ENCODE measurements around the gene PTPRF.

Gene PTPRF

DNA sequence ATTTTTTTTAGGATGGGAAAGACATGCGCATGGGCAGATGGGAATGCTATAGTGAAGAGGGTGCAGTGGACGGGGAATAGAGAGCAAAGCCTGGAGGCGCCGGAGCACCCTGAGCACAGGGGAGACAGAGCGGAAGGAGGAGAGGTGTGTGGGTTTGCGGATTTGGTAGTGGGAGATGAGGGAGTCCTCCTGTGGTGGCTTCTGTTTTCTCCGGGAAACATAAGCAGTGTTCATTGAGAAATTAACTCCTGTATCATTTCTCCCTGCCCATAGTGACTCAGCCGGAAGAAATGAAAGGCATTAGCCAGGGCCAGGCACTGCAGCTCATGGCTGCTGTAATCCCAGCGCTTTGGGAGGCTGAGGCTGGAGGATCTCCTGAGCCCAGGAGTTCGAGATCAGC lies 4.7 kb upstream of the PTPRF start:
- no peak overlapping the region for H3K4me3 ChIP-seq (ENCODE audit: severe bottlenecking)
- H3K27me3 ChIP-seq (ENCODE audit: insufficient read depth, poor library complexity, severe bottlenecking): no peaks in the 10 kb centered on the region
- peaks cover 41% of the 10 kb centered on the region for H3K4me1 ChIP-seq (ENCODE audit: insufficient read depth, poor library complexity, severe bottlenecking)
- H3K27ac ChIP-seq (ENCODE audit: poor library complexity, severe bottlenecking): peak overlapping the region; percentile 82
- DNase-seq (ENCODE audit: low spot score) (no peak), ATAC-seq (ENCODE audit: low read depth) (peak; percentile 61)
- no peaks in the 10 kb centered on the region for H3K36me3 ChIP-seq (ENCODE audit: low read depth)
- no peaks in the 10 kb centered on the region for H3K9me3 ChIP-seq (ENCODE audit: severe bottlenecking)
- peak; percentile 38 for TF ChIP-seq CTCF (IDR thresholded peaks at IDR 0.05; ENCODE audit: poor library complexity, severe bottlenecking)

GRCh38 chr1:43527111-43527878 lies 3.4 kb upstream of the PTPRF start:
- no peak for DNase-seq (ENCODE audit: low spot score)
- TF ChIP-seq CTCF (IDR thresholded peaks at IDR 0.05; ENCODE audit: poor library complexity, severe bottlenecking): no peak
- no peak overlapping the region for H3K4me3 ChIP-seq (ENCODE audit: severe bottlenecking)
- H3K4me1 ChIP-seq (ENCODE audit: insufficient read depth, poor library complexity, severe bottlenecking): peaks cover 37% of the 10 kb centered on the region
- no peaks in the 10 kb centered on the region for H3K27me3 ChIP-seq (ENCODE audit: insufficient read depth, poor library complexity, severe bottlenecking)
- H3K9me3 ChIP-seq (ENCODE audit: severe bottlenecking): no peaks in the 10 kb centered on the region
- ATAC-seq (ENCODE audit: low read depth): no peak
- 0 out of 2 replicates have a peak, but pooled peaks cover 3% of the 10 kb centered on the region for H3K36me3 ChIP-seq (ENCODE audit: low read depth)
- H3K27ac ChIP-seq (ENCODE audit: poor library complexity, severe bottlenecking): peak overlapping the region; percentile 82

DNA sequence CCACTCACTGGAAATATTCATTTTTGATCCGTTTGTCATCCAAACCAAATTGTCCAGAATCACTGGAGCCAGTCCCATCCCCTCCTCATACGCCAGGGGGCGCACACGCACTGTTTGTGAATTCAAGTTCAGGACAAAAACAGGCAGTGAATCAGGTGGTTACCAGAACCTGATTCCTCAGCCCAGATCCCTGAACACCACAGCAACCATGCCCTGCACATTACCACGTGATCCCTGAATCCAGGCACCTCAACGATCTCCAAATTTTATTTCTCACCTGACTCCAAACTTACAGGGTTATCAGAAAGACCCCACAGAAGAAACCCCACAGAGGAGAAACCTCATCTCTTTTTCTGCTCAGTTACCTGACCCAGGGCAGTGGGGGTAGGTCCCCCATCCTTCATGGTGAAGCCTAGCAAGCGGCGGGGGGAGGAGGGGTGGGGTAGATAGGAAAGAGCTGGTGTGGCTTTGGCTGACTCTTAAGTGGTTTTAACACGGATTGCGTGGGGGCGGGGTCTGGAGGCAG lies 1.4 kb upstream of the PTPRF start:
- Histone ChIP-seq H3K27ac (ENCODE audit: poor library complexity, severe bottlenecking) (peak overlapping the region; percentile 82), H3K4me1 (ENCODE audit: insufficient read depth, poor library complexity, severe bottlenecking) (peaks cover 40% of the 10 kb centered on the region), H3K27me3 (ENCODE audit: insufficient read depth, poor library complexity, severe bottlenecking) (no peaks in the 10 kb centered on the region), H3K9me3 (ENCODE audit: severe bottlenecking) (no peaks in the 10 kb centered on the region), H3K4me3 (ENCODE audit: severe bottlenecking) (no peak overlapping the region), H3K36me3 (ENCODE audit: low read depth) (peaks cover 19% of the 10 kb centered on the region)
- peak; percentile 96 for TF ChIP-seq CTCF (IDR thresholded peaks at IDR 0.05; ENCODE audit: poor library complexity, severe bottlenecking)
- DNase-seq (ENCODE audit: low spot score): no peak
- peak; percentile 54 for ATAC-seq (ENCODE audit: low read depth)

- peaks cover 33% of the 10 kb centered on the region for H3K4me1 ChIP-seq (ENCODE audit: insufficient read depth, poor library complexity, severe bottlenecking)
- no peaks in the 10 kb centered on the region for H3K27me3 ChIP-seq (ENCODE audit: insufficient read depth, poor library complexity, severe bottlenecking)
- peak overlapping the region; percentile 82 for H3K27ac ChIP-seq (ENCODE audit: poor library complexity, severe bottlenecking)
- H3K9me3 ChIP-seq (ENCODE audit: severe bottlenecking): no peaks in the 10 kb centered on the region
- TF ChIP-seq CTCF (IDR thresholded peaks at IDR 0.05; ENCODE audit: poor library complexity, severe bottlenecking): peak; percentile 30
- DNase-seq (ENCODE audit: low spot score) (no peak), ATAC-seq (ENCODE audit: low read depth) (peak; percentile 6; the same call in 1 of the 3 replicates)
- peak overlapping the region; percentile 68 for H3K4me3 ChIP-seq (ENCODE audit: severe bottlenecking)
- peaks cover 30% of the 10 kb centered on the region for H3K36me3 ChIP-seq (ENCODE audit: low read depth)
Observed at GRCh38 chr1:43531107-43531905, 623 bp downstream of the PTPRF start.

Measured in RWPE2 (cell line).